ENCODE data around the gene GABRG2.

The GABRG2 gene

GRCh38 chr5:162107591-162107990 lies 40.0 kb downstream of the GABRG2 start:
- H3K9me3 ChIP-seq (ENCODE audit: control insufficient read depth, insufficient read depth, low read depth, low read length) = no peaks in the 10 kb centered on the region

DNA sequence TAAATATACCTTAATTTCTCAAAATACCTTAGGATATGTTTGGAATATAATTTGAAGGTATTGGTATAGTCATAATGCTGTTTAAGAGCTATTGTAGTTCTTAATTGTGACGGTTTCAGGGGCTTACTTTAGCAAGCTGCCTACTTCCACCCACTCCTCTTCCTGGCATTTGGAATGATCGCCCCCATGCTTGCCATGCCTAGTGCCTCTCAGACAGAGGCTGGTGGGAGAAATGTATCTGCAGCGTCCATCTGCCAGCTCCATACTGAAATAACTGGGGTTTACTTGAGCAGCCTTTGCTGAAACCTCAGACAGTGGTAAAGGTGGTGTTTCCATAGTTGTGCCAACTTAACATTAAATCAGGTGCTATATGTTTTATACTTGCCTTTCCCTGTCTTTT lies 52.2 kb downstream of the GABRG2 start:
- Histone ChIP-seq H3K4me3 (ENCODE audit: low read depth, low read length) (no peak overlapping the region), H3K9me3 (ENCODE audit: control insufficient read depth, insufficient read depth, low read depth, low read length) (no peaks in the 10 kb centered on the region), H3K36me3 (ENCODE audit: control insufficient read depth in 2 of 2, insufficient read depth in 1 of 2, low read length in 2 of 2) (no peaks in the 10 kb centered on the region), H3K4me1 (ENCODE audit: control insufficient read depth, insufficient read depth, low read length) (no peaks in the 10 kb centered on the region), H3K27ac (ENCODE audit: extremely low read depth, low read depth, low read length) (no peak overlapping the region)
- no peak for TF ChIP-seq ZNF138 (tag by site-specific recombination; IDR thresholded peaks at IDR 0.05; ENCODE audit: borderline replicate concordance)
- TF ChIP-seq, protein P1, sequence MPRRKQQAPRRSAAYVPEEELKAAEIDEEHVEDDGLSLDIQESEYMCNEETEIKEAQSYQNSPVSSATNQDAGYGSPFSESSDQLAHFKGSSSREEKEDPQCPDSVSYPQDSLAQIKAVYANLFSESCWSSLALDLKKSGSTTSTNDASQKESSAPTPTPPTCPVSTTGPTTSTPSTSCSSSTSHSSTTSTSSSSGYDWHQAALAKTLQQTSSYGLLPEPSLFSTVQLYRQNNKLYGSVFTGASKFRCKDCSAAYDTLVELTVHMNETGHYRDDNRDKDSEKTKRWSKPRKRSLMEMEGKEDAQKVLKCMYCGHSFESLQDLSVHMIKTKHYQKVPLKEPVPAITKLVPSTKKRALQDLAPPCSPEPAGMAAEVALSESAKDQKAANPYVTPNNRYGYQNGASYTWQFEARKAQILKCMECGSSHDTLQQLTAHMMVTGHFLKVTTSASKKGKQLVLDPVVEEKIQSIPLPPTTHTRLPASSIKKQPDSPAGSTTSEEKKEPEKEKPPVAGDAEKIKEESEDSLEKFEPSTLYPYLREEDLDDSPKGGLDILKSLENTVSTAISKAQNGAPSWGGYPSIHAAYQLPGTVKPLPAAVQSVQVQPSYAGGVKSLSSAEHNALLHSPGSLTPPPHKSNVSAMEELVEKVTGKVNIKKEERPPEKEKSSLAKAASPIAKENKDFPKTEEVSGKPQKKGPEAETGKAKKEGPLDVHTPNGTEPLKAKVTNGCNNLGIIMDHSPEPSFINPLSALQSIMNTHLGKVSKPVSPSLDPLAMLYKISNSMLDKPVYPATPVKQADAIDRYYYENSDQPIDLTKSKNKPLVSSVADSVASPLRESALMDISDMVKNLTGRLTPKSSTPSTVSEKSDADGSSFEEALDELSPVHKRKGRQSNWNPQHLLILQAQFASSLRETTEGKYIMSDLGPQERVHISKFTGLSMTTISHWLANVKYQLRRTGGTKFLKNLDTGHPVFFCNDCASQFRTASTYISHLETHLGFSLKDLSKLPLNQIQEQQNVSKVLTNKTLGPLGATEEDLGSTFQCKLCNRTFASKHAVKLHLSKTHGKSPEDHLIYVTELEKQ (tag by site-specific recombination; IDR thresholded peaks at IDR 0.05; ENCODE audit: borderline replicate concordance) = no peak
- no peak for TF ChIP-seq ZNF610 (tag by site-specific recombination; IDR thresholded peaks at IDR 0.05; ENCODE audit: borderline replicate concordance)
- no peak for TF ChIP-seq ZNF76 (tag by site-specific recombination; IDR thresholded peaks at IDR 0.05; ENCODE audit: borderline replicate concordance, low read depth)
- no peak for TF ChIP-seq ZBTB17 (tag by site-specific recombination; IDR thresholded peaks at IDR 0.05)
- TF ChIP-seq ZNF473 (tag by site-specific recombination; IDR thresholded peaks at IDR 0.05) = no peak
- no peak for TF ChIP-seq SCRT2 (tag by site-specific recombination; IDR thresholded peaks at IDR 0.05)
- TF ChIP-seq ZSCAN18 (tag by site-specific recombination; IDR thresholded peaks at IDR 0.05) = no peak
- no peak for TF ChIP-seq ZNF341 (tag by site-specific recombination; IDR thresholded peaks at IDR 0.05; ENCODE audit: low read depth)
- no peak for TF ChIP-seq ZNF423 (tag by site-specific recombination; IDR thresholded peaks at IDR 0.05)
- no peak for TF ChIP-seq PRDM4 (tag by site-specific recombination; IDR thresholded peaks at IDR 0.05)
- TF ChIP-seq YY2 (tag by site-specific recombination; IDR thresholded peaks at IDR 0.05) = no peak
- TF ChIP-seq ZXDB (tag by site-specific recombination; IDR thresholded peaks at IDR 0.05) = no peak
- TF ChIP-seq, protein P2, sequence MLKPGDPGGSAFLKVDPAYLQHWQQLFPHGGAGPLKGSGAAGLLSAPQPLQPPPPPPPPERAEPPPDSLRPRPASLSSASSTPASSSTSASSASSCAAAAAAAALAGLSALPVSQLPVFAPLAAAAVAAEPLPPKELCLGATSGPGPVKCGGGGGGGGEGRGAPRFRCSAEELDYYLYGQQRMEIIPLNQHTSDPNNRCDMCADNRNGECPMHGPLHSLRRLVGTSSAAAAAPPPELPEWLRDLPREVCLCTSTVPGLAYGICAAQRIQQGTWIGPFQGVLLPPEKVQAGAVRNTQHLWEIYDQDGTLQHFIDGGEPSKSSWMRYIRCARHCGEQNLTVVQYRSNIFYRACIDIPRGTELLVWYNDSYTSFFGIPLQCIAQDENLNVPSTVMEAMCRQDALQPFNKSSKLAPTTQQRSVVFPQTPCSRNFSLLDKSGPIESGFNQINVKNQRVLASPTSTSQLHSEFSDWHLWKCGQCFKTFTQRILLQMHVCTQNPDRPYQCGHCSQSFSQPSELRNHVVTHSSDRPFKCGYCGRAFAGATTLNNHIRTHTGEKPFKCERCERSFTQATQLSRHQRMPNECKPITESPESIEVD (tag by site-specific recombination; IDR thresholded peaks at IDR 0.05) = no peak
- TF ChIP-seq ZNF311 (tag by site-specific recombination; IDR thresholded peaks at IDR 0.05; ENCODE audit: borderline replicate concordance) = no peak
- CTCF ChIA-PET = no interaction called here
- POLR2A ChIA-PET = no interaction called here

More at GRCh38 chr5:162107591-162107990, 40.0 kb downstream of the GABRG2 start:
- Histone ChIP-seq H3K4me1 (ENCODE audit: control insufficient read depth, insufficient read depth, low read length) (no peaks in the 10 kb centered on the region), H3K36me3 (ENCODE audit: control insufficient read depth in 2 of 2, insufficient read depth in 1 of 2, low read length in 2 of 2) (no peaks in the 10 kb centered on the region), H3K27ac (ENCODE audit: extremely low read depth, low read depth, low read length) (no peak overlapping the region), H3K4me3 (ENCODE audit: low read depth, low read length) (no peak overlapping the region)
- POLR2A ChIA-PET = no interaction called here
- CTCF ChIA-PET = no interaction called here
- TF ChIP-seq ZIC2 (tag by site-specific recombination; IDR thresholded peaks at IDR 0.05) (no peak), ZNF629 (tag by site-specific recombination; IDR thresholded peaks at IDR 0.05) (no peak), BCL11A (tag by site-specific recombination; IDR thresholded peaks at IDR 0.05; ENCODE audit: low read depth) (no peak), ZNF433 (tag by site-specific recombination; IDR thresholded peaks at IDR 0.05; ENCODE audit: low read depth) (no peak), FEZF1 (tag by site-specific recombination; IDR thresholded peaks at IDR 0.05) (no peak), ZNF132 (tag by site-specific recombination; IDR thresholded peaks at IDR 0.05; ENCODE audit: borderline replicate concordance) (no peak), ZNF830 (tag by site-specific recombination; IDR thresholded peaks at IDR 0.05; ENCODE audit: low read depth) (no peak)
- TF ChIP-seq, protein P3, sequence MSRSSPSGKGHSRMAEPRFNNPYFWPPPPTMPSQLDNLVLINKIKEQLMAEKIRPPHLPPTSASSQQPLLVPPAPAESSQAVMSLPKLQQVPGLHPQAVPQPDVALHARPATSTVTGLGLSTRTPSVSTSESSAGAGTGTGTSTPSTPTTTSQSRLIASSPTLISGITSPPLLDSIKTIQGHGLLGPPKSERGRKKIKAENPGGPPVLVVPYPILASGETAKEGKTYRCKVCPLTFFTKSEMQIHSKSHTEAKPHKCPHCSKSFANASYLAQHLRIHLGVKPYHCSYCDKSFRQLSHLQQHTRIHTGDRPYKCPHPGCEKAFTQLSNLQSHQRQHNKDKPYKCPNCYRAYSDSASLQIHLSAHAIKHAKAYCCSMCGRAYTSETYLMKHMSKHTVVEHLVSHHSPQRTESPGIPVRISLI (tag by site-specific recombination; IDR thresholded peaks at IDR 0.05) = no peak

Measured in HEK293 (cell line).